ENCODE measurements around the gene C2orf76. TPM values are rescaled to one million over a fixed set of nuclear protein-coding genes. Genes with fewer than 3 reads are reported as not detected.
"Not testable (repeated sequence)": the region's sequence is repeated elsewhere in the genome, so short reads cannot be mapped to it uniquely, and the experiment has no call there.

The C2orf76 gene
- total and polyA plus RNA-seq, 7 experiments from 2014 or later: 5.1 to 19.2 (median 9.1) TPM

DNA sequence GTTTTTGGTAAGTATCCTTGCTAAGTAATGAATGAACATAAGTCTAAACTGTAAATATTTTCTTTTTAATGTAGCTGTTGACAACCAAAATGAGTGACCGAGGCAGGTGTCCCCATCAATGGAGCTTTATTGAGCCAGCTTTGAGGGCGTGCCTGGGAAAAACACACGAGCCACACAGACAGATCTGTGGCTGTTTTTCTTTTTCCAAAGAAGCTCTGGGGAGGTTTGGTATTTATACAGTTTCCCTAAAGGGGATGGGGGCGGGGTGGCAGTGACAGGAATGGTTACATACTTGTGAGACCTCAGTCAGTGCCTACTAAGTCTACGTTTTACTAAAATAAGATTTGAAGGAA lies 11.3 kb upstream of the C2orf76 start:
- ATAC-seq (no peak), DNase-seq (no peak)
- Mint-ChIP-seq H3K4me1 (no peaks in the 10 kb centered on the region), H3K9me3 (peaks cover 0 to 19% (median 10%) of the 10 kb centered on the region in 11 donors), H3K27ac (no peak overlapping the region), H3K27me3 (peaks cover 0 to 22% (median 0%) of the 10 kb centered on the region in 5 donors), H3K36me3 (peaks cover 10 to 27% (median 22%) of the 10 kb centered on the region in 5 donors), H3K4me3 (no peak overlapping the region)
- H3K4me1 ChIP-seq (ENCODE audit: control insufficient read depth in 2 of 2, insufficient read depth in 2 of 2, low read length in 2 of 2): no peaks in the 10 kb centered on the region
- no peaks in the 10 kb centered on the region for H3K27me3 ChIP-seq (ENCODE audit: control insufficient read depth in 2 of 2, insufficient read depth in 2 of 2, low read length in 2 of 2)
- peaks cover under 1 to 7% (median 6%) of the 10 kb centered on the region in 3 experiments for H3K36me3 ChIP-seq (ENCODE audit: control insufficient read depth in 2 of 3, insufficient read depth in 3 of 3, low read length in 3 of 3)
- H3K27ac ChIP-seq (ENCODE audit: low read depth, low read length): no peak overlapping the region
- CTCF ChIA-PET: no interaction called here
- H3K9me3 ChIP-seq (ENCODE audit: control insufficient read depth in 2 of 3, low read length in 3 of 3): peaks cover 0 to 6% (median 0%) of the 10 kb centered on the region in 3 experiments
- H3K4me3 ChIP-seq (ENCODE audit: low read length): no peak overlapping the region
- POLR2A ChIA-PET: no interaction called here
- intact Hi-C loops (cut with micrococcal nuclease): no loop called here

DNA sequence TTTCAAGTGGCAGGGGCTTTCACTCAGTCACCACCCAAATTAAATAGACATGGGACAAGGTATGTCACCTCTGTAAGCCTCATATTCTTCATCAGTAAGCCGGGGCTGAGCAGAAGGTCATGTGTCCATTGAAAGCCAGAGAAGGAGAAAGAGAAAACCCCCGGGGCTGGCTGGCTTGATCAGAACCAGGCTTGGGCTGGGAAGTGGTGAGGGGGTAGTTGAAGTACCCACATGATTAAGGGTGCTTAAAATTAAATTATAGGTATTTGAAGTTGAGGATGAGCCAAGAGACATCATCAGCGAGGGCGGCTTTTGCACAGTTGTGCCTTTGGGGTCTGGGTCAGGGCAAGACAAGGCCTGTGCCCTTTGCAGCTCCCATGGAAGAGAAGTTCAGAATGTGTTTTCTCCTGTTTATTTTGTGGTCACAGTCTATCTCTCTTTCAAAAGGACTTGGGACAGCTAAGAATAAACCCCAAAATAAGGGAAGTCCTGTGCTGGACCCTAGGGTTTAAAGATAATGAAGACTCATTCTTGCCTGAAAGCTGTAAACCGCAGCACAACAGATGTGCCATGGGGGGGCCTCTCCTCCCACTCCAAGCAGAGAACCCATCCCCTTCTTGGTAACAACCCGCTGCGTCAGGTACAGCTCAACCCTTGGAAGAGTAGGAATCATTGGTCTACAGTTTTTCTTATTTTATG lies 10.8 kb upstream of the C2orf76 start:
- intact Hi-C loops (cut with micrococcal nuclease): no loop called here
- no peak overlapping the region for H3K4me3 Mint-ChIP-seq
- H3K27ac Mint-ChIP-seq: no peak overlapping the region
- Histone ChIP-seq H3K27me3 (ENCODE audit: control insufficient read depth in 2 of 2, insufficient read depth in 2 of 2, low read length in 2 of 2) (no peaks in the 10 kb centered on the region), H3K9me3 (ENCODE audit: control insufficient read depth in 2 of 3, low read length in 3 of 3) (peaks cover 0 to 6% (median 0%) of the 10 kb centered on the region in 3 experiments), H3K4me3 (ENCODE audit: low read length) (no peak overlapping the region), H3K36me3 (ENCODE audit: control insufficient read depth in 2 of 3, insufficient read depth in 3 of 3, low read length in 3 of 3) (peaks cover 6 to 13% (median 6%) of the 10 kb centered on the region in 3 experiments), H3K27ac (ENCODE audit: low read depth, low read length) (no peak overlapping the region), H3K4me1 (ENCODE audit: control insufficient read depth in 2 of 2, insufficient read depth in 2 of 2, low read length in 2 of 2) (no peaks in the 10 kb centered on the region)
- DNase-seq (no peak), ATAC-seq (no peak)
- peaks cover 0 to 23% (median 12%) of the 10 kb centered on the region in 11 donors for H3K9me3 Mint-ChIP-seq
- H3K27me3 Mint-ChIP-seq: peaks cover 0 to 21% (median 0%) of the 10 kb centered on the region in 5 donors
- ChIA-PET POLR2A (no interaction called here), CTCF (no interaction called here)
- H3K4me1 Mint-ChIP-seq: no peaks in the 10 kb centered on the region
- H3K36me3 Mint-ChIP-seq: peaks cover 14 to 32% (median 27%) of the 10 kb centered on the region in 5 donors

GRCh38 chr2:119376810-119377209 lies 10.2 kb upstream of the C2orf76 start:
- Histone ChIP-seq H3K27ac (ENCODE audit: low read depth, low read length) (no peak overlapping the region), H3K27me3 (ENCODE audit: control insufficient read depth in 2 of 2, insufficient read depth in 2 of 2, low read length in 2 of 2) (no peaks in the 10 kb centered on the region), H3K4me1 (ENCODE audit: control insufficient read depth in 2 of 2, insufficient read depth in 2 of 2, low read length in 2 of 2) (no peaks in the 10 kb centered on the region), H3K36me3 (ENCODE audit: control insufficient read depth in 2 of 3, insufficient read depth in 3 of 3, low read length in 3 of 3) (peaks cover 6 to 19% (median 6%) of the 10 kb centered on the region in 3 experiments), H3K4me3 (ENCODE audit: low read length) (no peak overlapping the region), H3K9me3 (ENCODE audit: control insufficient read depth in 2 of 3, low read length in 3 of 3) (peaks cover 0 to 6% (median 0%) of the 10 kb centered on the region in 3 experiments)
- ATAC-seq (no peak), DNase-seq (no peak)
- no peak overlapping the region for H3K27ac Mint-ChIP-seq
- intact Hi-C loops (cut with micrococcal nuclease): no loop called here
- H3K27me3 Mint-ChIP-seq: peaks cover 0 to 16% (median 0%) of the 10 kb centered on the region in 5 donors
- peaks cover 18 to 38% (median 34%) of the 10 kb centered on the region in 5 donors for H3K36me3 Mint-ChIP-seq
- ChIA-PET POLR2A (no interaction called here), CTCF (no interaction called here)
- no peaks in the 10 kb centered on the region for H3K4me1 Mint-ChIP-seq
- peaks cover 0 to 28% (median 12%) of the 10 kb centered on the region in 11 donors for H3K9me3 Mint-ChIP-seq
- H3K4me3 Mint-ChIP-seq: no peak overlapping the region

GRCh38 chr2:119376406-119376805 lies 9.8 kb upstream of the C2orf76 start:
- H3K4me1 Mint-ChIP-seq; H3K4me3 ChIP-seq (ENCODE audit: low read length); H3K4me1 ChIP-seq (ENCODE audit: control insufficient read depth in 2 of 2, insufficient read depth in 2 of 2, low read length in 2 of 2); ATAC-seq; H3K9me3 ChIP-seq (ENCODE audit: control insufficient read depth in 2 of 3, low read length in 3 of 3); intact Hi-C loops (cut with micrococcal nuclease); H3K27me3 ChIP-seq (ENCODE audit: control insufficient read depth in 2 of 2, insufficient read depth in 2 of 2, low read length in 2 of 2); H3K27ac ChIP-seq (ENCODE audit: low read depth, low read length); H3K27ac Mint-ChIP-seq; H3K4me3 Mint-ChIP-seq; CTCF ChIA-PET; DNase-seq; POLR2A ChIA-PET: not testable (repeated sequence)
- Mint-ChIP-seq H3K9me3 (peaks cover 0 to 28% (median 12%) of the 10 kb centered on the region in 11 donors), H3K36me3 (peaks cover 18 to 42% (median 38%) of the 10 kb centered on the region in 5 donors), H3K27me3 (peaks cover 0 to 12% (median 0%) of the 10 kb centered on the region in 5 donors)
- H3K36me3 ChIP-seq (ENCODE audit: control insufficient read depth in 2 of 3, insufficient read depth in 3 of 3, low read length in 3 of 3): peaks cover 6 to 23% (median 8%) of the 10 kb centered on the region in 3 experiments

DNA sequence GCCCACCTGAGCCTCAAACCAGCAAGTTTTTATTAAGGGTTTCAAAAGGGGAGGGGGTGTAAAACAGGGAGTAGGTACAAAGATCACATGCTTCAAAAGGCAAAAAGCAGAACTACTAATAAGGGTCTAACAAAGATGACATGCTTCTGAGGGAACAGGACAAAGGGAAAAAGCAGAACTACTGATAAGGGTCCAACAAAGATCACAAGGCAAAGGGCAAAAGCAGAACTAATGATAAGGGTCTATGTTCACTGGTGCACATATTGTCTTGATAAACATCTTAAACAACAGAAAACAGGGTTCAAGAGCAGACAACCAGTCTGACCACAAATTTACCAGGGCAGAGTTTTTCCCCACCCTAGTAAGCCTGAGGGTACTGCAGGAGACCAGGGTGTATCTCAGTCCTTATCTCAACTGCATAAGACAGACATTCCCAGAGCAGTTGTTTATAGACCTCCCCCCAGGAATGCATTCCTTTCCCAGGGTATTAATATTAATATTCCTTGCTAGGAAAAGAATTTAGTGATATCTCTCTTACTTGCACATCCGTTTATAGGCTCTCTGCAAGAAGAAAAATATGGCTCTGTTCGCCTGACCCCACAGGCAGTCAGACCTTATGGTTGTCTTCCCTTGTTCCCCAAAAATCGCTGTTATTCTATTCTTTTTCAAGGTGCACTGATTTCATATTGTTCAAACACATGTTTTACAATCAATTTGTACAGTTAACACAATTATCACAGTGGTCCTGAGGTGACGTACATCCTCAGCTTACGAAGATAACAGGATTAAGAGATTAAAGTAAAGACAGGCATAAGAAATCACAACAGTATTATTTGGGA lies 7.5 kb upstream of the C2orf76 start:
- H3K36me3 Mint-ChIP-seq: peaks cover 23 to 62% (median 56%) of the 10 kb centered on the region in 5 donors
- H3K9me3 ChIP-seq (ENCODE audit: control insufficient read depth in 2 of 3, low read length in 3 of 3); H3K27ac Mint-ChIP-seq; H3K27ac ChIP-seq (ENCODE audit: low read depth, low read length); H3K4me1 Mint-ChIP-seq; CTCF ChIA-PET; DNase-seq; POLR2A ChIA-PET; H3K27me3 ChIP-seq (ENCODE audit: control insufficient read depth in 2 of 2, insufficient read depth in 2 of 2, low read length in 2 of 2); H3K4me3 Mint-ChIP-seq; H3K4me3 ChIP-seq (ENCODE audit: low read length); H3K27me3 Mint-ChIP-seq; intact Hi-C loops (cut with micrococcal nuclease); H3K4me1 ChIP-seq (ENCODE audit: control insufficient read depth in 2 of 2, insufficient read depth in 2 of 2, low read length in 2 of 2); ATAC-seq: not testable (repeated sequence)
- H3K9me3 Mint-ChIP-seq: peaks cover 0 to 28% (median 12%) of the 10 kb centered on the region in 11 donors
- peaks cover 8 to 44% (median 18%) of the 10 kb centered on the region in 3 experiments for H3K36me3 ChIP-seq (ENCODE audit: control insufficient read depth in 2 of 3, insufficient read depth in 3 of 3, low read length in 3 of 3)

GRCh38 chr2:119372778-119373568 lies 6.3 kb upstream of the C2orf76 start:
- no peak for ATAC-seq

More at GRCh38 chr2:119372778-119373568, 6.3 kb upstream of the C2orf76 start:
- Mint-ChIP-seq H3K36me3 (peaks cover 23 to 68% (median 59%) of the 10 kb centered on the region in 5 donors), H3K27ac (no peak overlapping the region), H3K4me1 (peaks cover 8 to 19% (median 11%) of the 10 kb centered on the region in 7 donors), H3K27me3 (no peaks in the 10 kb centered on the region), H3K9me3 (peaks cover 0 to 28% (median 11%) of the 10 kb centered on the region in 11 donors), H3K4me3 (no peak overlapping the region)
- intact Hi-C loops (cut with micrococcal nuclease): no loop called here
- Histone ChIP-seq H3K4me3 (ENCODE audit: low read length) (no peak overlapping the region), H3K36me3 (ENCODE audit: control insufficient read depth in 2 of 3, insufficient read depth in 3 of 3, low read length in 3 of 3) (peaks cover 8 to 54% (median 18%) of the 10 kb centered on the region in 3 experiments), H3K9me3 (ENCODE audit: control insufficient read depth in 2 of 3, low read length in 3 of 3) (peaks cover 0 to 6% (median 0%) of the 10 kb centered on the region in 3 experiments), H3K27ac (ENCODE audit: low read depth, low read length) (no peak overlapping the region), H3K27me3 (ENCODE audit: control insufficient read depth in 2 of 2, insufficient read depth in 2 of 2, low read length in 2 of 2) (no peaks in the 10 kb centered on the region), H3K4me1 (ENCODE audit: control insufficient read depth in 2 of 2, insufficient read depth in 2 of 2, low read length in 2 of 2) (peaks cover under 1 to 4% of the 10 kb centered on the region in 2 donors)
- ChIA-PET POLR2A (interaction anchor here (0.6 kb wide), 1 partner anchor 13 kb away, joined by 3 read pairs; no protein-coding TSS in a partner anchor), CTCF (no interaction called here)
- DNase-seq: no peak

Data from naive thymus-derived CD4-positive, alpha-beta T cell (primary cell).